ENCODE measurements around the gene SMNDC1. TPM values are rescaled to one million over a fixed set of nuclear protein-coding genes. Genes with fewer than 3 reads are reported as not detected.

Gene SMNDC1
- total and polyA plus RNA-seq, 4 donors, result 11.8 to 29.2 (median 18.8) TPM

DNA sequence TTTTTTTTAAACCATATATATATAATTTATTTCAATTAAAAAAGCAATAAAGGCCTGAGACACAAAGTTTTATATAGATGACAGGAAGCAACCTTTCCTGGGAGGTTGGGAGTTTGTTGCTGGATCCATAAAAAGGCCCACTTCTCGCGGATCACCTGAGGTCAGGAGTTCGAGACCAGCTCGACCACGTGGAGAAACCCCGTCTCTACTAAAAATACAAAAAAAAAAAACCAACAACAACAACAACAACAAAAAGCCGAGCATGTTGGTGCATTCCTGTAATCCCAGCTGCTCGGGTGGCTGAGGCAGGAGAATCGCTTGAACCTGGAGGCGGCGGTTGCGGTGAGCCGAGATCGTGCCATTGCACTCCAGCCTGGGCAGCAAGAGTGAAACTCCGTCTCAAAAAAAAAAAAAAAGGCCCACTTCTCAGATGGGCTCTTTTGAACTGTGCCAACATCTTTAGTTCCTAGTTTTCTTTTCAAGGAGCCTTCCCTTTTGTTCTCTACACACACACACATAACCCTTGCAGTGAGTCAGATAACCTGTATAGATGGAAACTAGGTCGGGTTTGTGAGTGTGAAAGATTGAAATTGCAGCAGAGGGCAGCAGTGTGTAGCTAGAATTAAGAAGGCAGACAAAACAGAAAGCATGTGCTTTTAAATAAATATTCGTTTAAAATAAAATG is 1.2 kb upstream of the SMNDC1 start:
- Histone ChIP-seq H3K9me3 (ENCODE audit: control insufficient read depth in 4 of 4, insufficient read depth in 3 of 4, low read length in 3 of 4) (no peaks in the 10 kb centered on the region), H3K27me3 (ENCODE audit: control insufficient read depth in 3 of 3, insufficient read depth in 3 of 3, low read length in 2 of 3) (no peaks in the 10 kb centered on the region), H3K9ac (ENCODE audit: insufficient read depth in 1 of 2, low read length in 2 of 2) (no peak overlapping the region), H3K36me3 (ENCODE audit: control insufficient read depth in 4 of 4, insufficient read depth in 4 of 4, low read length in 4 of 4) (peaks cover 2 to 12% (median 7%) of the 10 kb centered on the region in 4 donors), H3K4me3 (no peak overlapping the region), H3K27ac (ENCODE audit: low read depth in 1 of 2, low read length in 1 of 2) (peak overlapping the region in 1 of 2 donors; percentile 81), H3K4me1 (ENCODE audit: control insufficient read depth in 5 of 5, insufficient read depth in 5 of 5, low read length in 5 of 5) (peaks cover 0 to 18% (median 6%) of the 10 kb centered on the region in 5 donors)
- peak; percentile 50 to 83 (median 80) for DNase-seq
- 67 to 68% methylated on average over 17 of the region's 17 CpGs for WGBS, 2 donors
- TF ChIP-seq CTCF (IDR thresholded peaks at IDR 0.05; ENCODE audit: control extremely low read depth, extremely low read depth), result peak; percentile 67
- ATAC-seq (ENCODE audit: insufficient read depth, low FRiP score), result no peak

GRCh38 chr10:110304394-110304779 is 333 bp downstream of the SMNDC1 start:
- peak overlapping the region; percentile 96 for H3K4me3 ChIP-seq
- DNase-seq (no peak), ATAC-seq (ENCODE audit: insufficient read depth, low FRiP score) (peak; percentile 63)
- H3K9me3 ChIP-seq (ENCODE audit: control insufficient read depth in 4 of 4, insufficient read depth in 3 of 4, low read length in 3 of 4), result no peaks in the 10 kb centered on the region
- H3K27ac ChIP-seq (ENCODE audit: low read depth in 1 of 2, low read length in 1 of 2), result peak overlapping the region; percentile 88 to 90
- H3K4me1 ChIP-seq (ENCODE audit: control insufficient read depth in 5 of 5, insufficient read depth in 5 of 5, low read length in 5 of 5), result peaks cover 0 to 15% (median 6%) of the 10 kb centered on the region in 5 donors
- peaks cover 2 to 21% (median 11%) of the 10 kb centered on the region in 4 donors for H3K36me3 ChIP-seq (ENCODE audit: control insufficient read depth in 4 of 4, insufficient read depth in 4 of 4, low read length in 4 of 4)
- no peaks in the 10 kb centered on the region for H3K27me3 ChIP-seq (ENCODE audit: control insufficient read depth in 3 of 3, insufficient read depth in 3 of 3, low read length in 2 of 3)
- no peak for TF ChIP-seq CTCF (IDR thresholded peaks at IDR 0.05; ENCODE audit: control extremely low read depth, extremely low read depth)
- peak overlapping the region; percentile 88 to 95 for H3K9ac ChIP-seq (ENCODE audit: insufficient read depth in 1 of 2, low read length in 2 of 2)
- 0 to 1% methylated on average over 33 to 42 of the region's 42 CpGs for WGBS, 2 donors

DNA sequence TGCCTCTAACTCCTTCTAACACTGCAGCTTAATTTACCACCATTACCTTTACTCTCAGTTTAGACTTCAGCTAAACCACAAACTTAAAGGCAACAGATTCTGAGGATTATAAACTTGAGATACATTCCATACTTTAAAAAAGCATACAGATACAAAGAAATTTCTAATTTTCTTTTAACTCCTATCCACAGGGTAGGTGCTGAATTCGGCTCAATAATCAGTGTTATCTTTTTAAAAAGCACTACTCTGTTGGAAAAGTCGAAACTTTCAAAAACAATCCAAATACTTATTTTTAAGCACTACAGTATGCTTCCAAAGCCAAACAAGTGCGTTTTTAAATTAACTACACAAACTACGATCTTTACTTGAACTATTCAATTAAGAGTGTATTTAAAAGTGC is 1.0 kb downstream of the SMNDC1 start:
- DNase-seq (no peak), ATAC-seq (ENCODE audit: insufficient read depth, low FRiP score) (no peak)
- Histone ChIP-seq H3K36me3 (ENCODE audit: control insufficient read depth in 4 of 4, insufficient read depth in 4 of 4, low read length in 4 of 4) (peaks cover 2 to 27% (median 15%) of the 10 kb centered on the region in 4 donors), H3K4me1 (ENCODE audit: control insufficient read depth in 5 of 5, insufficient read depth in 5 of 5, low read length in 5 of 5) (peaks cover 0 to 15% (median 6%) of the 10 kb centered on the region in 5 donors), H3K9me3 (ENCODE audit: control insufficient read depth in 4 of 4, insufficient read depth in 3 of 4, low read length in 3 of 4) (no peaks in the 10 kb centered on the region), H3K27ac (ENCODE audit: low read depth in 1 of 2, low read length in 1 of 2) (no peak overlapping the region), H3K4me3 (no peak overlapping the region), H3K27me3 (ENCODE audit: control insufficient read depth in 3 of 3, insufficient read depth in 3 of 3, low read length in 2 of 3) (no peaks in the 10 kb centered on the region), H3K9ac (ENCODE audit: insufficient read depth in 1 of 2, low read length in 2 of 2) (peak overlapping the region; percentile 88 to 95)
- TF ChIP-seq CTCF (IDR thresholded peaks at IDR 0.05; ENCODE audit: control extremely low read depth, extremely low read depth), result no peak
- 7 to 14% methylated on average over 4 of the region's 4 CpGs for WGBS, 2 donors

Measured in lung (tissue), 12 donors.